Measurements from ENCODE around the gene MRPL49. TPM values are rescaled to one million over a fixed set of nuclear protein-coding genes. Genes with fewer than 3 reads are reported as not detected.

Gene MRPL49
- total and polyA plus RNA-seq, 2 experiments from 2014 or later, result 27.7 to 61.9 TPM

DNA sequence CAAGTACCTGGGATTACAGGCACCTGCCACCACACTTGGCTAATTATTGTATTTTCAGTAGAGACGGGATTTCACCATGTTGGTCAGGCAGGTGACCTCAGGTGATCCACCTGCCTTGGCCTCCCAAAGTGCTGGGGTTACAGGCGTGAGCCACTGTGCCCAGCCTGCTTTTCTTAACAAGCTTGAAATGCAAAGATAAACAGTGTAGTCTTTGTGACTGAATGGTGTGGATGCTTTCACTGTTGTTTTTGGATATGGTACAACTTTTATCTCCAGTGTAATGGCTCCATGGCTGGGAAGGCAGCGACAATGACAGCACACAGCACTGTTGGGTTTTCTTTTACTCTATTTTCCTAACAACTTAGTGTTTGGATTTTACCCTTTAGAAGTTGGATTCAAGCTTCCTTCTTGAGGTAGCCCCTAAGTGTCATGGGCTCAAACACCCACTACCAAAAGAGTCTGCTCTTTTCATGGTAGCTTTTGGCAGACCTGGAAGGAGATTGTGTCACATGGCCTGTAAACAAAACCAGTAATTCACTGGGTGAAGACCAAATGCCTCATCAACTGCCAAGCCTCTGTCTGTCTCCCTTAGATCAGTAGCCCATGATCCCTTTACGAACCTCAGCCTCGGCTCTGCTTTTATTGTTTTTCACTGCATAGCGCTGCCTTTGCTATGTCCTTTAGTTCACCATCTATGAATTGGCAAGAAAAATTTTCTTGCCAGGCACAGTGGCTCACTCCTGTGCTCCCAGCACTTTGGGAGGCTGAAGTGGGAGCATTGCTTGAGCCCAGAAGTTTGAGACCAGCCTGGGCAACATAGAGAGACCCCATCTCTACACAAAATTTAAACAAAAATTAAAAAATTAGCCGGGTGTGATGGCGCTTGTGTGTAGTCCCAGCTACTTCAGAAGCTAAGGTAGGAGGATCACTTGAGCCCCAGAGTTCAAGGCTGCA lies 19.7 kb upstream of the MRPL49 start (continued):
- TF ChIP-seq NANOG (IDR thresholded peaks at IDR 0.05; ENCODE audit: borderline replicate concordance) (no peak), ZNF114 (CRISPR knock-in tag; IDR thresholded peaks at IDR 0.05) (no peak), JUNB (IDR thresholded peaks at IDR 0.05; ENCODE audit: unreplicated experiment) (no peak), STAT1 (IDR thresholded peaks at IDR 0.05; ENCODE audit: unreplicated experiment) (no peak)

GRCh38 chr11:65103476-65103875 lies 18.6 kb upstream of the MRPL49 start:
- no peak overlapping the region for H3K4me2 ChIP-seq
- H3K27me3 ChIP-seq (ENCODE audit: insufficient read depth), result no peaks in the 10 kb centered on the region
- H3K4me1 ChIP-seq (ENCODE audit: insufficient read depth), result no peaks in the 10 kb centered on the region; the same call in 1 of the 2 replicates
- H3K79me2 ChIP-seq (replicated peaks; ENCODE audit: insufficient read depth), result peaks cover 29% of the 10 kb centered on the region
- Mint-ChIP-seq H3K4me1 (no peaks in the 10 kb centered on the region; the same call in 2 of the 3 replicates), H3K4me3 (no peak overlapping the region), H3K9me3 (no peaks in the 10 kb centered on the region; the same call in 1 of the 3 replicates), H3K27ac (no peak overlapping the region), H3K27me3 (ENCODE audit: insufficient read depth, low read depth, poor library complexity) (peaks cover 2% of the 10 kb centered on the region), H3K36me3 (ENCODE audit: low read depth) (peaks cover 11% of the 10 kb centered on the region)
- H4K20me1 ChIP-seq (replicated peaks; ENCODE audit: insufficient read depth), result peaks cover 2% of the 10 kb centered on the region; the same call in 1 of the 2 replicates
- no peak overlapping the region for H3K4me3 ChIP-seq
- TF ChIP-seq, protein P1, sequence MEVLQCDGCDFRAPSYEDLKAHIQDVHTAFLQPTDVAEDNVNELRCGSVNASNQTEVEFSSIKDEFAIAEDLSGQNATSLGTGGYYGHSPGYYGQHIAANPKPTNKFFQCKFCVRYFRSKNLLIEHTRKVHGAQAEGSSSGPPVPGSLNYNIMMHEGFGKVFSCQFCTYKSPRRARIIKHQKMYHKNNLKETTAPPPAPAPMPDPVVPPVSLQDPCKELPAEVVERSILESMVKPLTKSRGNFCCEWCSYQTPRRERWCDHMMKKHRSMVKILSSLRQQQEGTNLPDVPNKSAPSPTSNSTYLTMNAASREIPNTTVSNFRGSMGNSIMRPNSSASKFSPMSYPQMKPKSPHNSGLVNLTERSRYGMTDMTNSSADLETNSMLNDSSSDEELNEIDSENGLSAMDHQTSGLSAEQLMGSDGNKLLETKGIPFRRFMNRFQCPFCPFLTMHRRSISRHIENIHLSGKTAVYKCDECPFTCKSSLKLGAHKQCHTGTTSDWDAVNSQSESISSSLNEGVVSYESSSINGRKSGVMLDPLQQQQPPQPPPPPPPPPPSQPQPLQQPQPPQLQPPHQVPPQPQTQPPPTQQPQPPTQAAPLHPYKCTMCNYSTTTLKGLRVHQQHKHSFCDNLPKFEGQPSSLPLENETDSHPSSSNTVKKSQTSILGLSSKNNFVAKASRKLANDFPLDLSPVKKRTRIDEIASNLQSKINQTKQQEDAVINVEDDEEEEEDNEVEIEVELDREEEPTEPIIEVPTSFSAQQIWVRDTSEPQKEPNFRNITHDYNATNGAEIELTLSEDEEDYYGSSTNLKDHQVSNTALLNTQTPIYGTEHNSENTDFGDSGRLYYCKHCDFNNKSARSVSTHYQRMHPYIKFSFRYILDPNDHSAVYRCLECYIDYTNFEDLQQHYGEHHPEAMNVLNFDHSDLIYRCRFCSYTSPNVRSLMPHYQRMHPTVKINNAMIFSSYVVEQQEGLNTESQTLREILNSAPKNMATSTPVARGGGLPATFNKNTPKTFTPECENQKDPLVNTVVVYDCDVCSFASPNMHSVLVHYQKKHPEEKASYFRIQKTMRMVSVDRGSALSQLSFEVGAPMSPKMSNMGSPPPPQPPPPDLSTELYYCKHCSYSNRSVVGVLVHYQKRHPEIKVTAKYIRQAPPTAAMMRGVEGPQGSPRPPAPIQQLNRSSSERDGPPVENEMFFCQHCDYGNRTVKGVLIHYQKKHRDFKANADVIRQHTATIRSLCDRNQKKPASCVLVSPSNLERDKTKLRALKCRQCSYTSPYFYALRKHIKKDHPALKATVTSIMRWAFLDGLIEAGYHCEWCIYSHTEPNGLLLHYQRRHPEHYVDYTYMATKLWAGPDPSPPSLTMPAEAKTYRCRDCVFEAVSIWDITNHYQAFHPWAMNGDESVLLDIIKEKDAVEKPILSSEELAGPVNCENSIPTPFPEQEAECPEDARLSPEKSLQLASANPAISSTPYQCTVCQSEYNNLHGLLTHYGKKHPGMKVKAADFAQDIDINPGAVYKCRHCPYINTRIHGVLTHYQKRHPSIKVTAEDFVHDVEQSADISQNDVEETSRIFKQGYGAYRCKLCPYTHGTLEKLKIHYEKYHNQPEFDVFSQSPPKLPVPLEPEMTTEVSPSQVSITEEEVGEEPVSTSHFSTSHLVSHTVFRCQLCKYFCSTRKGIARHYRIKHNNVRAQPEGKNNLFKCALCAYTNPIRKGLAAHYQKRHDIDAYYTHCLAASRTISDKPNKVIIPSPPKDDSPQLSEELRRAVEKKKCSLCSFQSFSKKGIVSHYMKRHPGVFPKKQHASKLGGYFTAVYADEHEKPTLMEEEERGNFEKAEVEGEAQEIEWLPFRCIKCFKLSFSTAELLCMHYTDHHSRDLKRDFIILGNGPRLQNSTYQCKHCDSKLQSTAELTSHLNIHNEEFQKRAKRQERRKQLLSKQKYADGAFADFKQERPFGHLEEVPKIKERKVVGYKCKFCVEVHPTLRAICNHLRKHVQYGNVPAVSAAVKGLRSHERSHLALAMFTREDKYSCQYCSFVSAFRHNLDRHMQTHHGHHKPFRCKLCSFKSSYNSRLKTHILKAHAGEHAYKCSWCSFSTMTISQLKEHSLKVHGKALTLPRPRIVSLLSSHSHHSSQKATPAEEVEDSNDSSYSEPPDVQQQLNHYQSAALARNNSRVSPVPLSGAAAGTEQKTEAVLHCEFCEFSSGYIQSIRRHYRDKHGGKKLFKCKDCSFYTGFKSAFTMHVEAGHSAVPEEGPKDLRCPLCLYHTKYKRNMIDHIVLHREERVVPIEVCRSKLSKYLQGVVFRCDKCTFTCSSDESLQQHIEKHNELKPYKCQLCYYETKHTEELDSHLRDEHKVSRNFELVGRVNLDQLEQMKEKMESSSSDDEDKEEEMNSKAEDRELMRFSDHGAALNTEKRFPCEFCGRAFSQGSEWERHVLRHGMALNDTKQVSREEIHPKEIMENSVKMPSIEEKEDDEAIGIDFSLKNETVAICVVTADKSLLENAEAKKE (CRISPR knock-in tag; IDR thresholded peaks at IDR 0.05), result no peak
- TF ChIP-seq ZNF331 (CRISPR knock-in tag; IDR thresholded peaks at IDR 0.05; ENCODE audit: low read depth) (no peak), STAT1 (IDR thresholded peaks at IDR 0.05; ENCODE audit: unreplicated experiment) (no peak), EZH2phosphoT487 (IDR thresholded peaks at IDR 0.05; ENCODE audit: unreplicated experiment) (no peak), JUNB (IDR thresholded peaks at IDR 0.05; ENCODE audit: unreplicated experiment) (no peak), ETS1 (IDR thresholded peaks at IDR 0.05) (no peak), ZNF114 (CRISPR knock-in tag; IDR thresholded peaks at IDR 0.05) (no peak)
- TF ChIP-seq, protein P2, sequence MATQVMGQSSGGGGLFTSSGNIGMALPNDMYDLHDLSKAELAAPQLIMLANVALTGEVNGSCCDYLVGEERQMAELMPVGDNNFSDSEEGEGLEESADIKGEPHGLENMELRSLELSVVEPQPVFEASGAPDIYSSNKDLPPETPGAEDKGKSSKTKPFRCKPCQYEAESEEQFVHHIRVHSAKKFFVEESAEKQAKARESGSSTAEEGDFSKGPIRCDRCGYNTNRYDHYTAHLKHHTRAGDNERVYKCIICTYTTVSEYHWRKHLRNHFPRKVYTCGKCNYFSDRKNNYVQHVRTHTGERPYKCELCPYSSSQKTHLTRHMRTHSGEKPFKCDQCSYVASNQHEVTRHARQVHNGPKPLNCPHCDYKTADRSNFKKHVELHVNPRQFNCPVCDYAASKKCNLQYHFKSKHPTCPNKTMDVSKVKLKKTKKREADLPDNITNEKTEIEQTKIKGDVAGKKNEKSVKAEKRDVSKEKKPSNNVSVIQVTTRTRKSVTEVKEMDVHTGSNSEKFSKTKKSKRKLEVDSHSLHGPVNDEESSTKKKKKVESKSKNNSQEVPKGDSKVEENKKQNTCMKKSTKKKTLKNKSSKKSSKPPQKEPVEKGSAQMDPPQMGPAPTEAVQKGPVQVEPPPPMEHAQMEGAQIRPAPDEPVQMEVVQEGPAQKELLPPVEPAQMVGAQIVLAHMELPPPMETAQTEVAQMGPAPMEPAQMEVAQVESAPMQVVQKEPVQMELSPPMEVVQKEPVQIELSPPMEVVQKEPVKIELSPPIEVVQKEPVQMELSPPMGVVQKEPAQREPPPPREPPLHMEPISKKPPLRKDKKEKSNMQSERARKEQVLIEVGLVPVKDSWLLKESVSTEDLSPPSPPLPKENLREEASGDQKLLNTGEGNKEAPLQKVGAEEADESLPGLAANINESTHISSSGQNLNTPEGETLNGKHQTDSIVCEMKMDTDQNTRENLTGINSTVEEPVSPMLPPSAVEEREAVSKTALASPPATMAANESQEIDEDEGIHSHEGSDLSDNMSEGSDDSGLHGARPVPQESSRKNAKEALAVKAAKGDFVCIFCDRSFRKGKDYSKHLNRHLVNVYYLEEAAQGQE (IDR thresholded peaks at IDR 0.05; ENCODE audit: unreplicated experiment), result no peak
- TF ChIP-seq, protein P3, sequence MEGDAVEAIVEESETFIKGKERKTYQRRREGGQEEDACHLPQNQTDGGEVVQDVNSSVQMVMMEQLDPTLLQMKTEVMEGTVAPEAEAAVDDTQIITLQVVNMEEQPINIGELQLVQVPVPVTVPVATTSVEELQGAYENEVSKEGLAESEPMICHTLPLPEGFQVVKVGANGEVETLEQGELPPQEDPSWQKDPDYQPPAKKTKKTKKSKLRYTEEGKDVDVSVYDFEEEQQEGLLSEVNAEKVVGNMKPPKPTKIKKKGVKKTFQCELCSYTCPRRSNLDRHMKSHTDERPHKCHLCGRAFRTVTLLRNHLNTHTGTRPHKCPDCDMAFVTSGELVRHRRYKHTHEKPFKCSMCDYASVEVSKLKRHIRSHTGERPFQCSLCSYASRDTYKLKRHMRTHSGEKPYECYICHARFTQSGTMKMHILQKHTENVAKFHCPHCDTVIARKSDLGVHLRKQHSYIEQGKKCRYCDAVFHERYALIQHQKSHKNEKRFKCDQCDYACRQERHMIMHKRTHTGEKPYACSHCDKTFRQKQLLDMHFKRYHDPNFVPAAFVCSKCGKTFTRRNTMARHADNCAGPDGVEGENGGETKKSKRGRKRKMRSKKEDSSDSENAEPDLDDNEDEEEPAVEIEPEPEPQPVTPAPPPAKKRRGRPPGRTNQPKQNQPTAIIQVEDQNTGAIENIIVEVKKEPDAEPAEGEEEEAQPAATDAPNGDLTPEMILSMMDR (conservative IDR thresholded peaks at IDR 0.05; ENCODE audit: low read depth in 2 of 2), result no peak
- ATAC-seq (no peak), DNase-seq (ENCODE audit: low spot score) (no peak)
- H3F3A ChIP-seq (replicated peaks; ENCODE audit: low read depth), result no peaks in the 10 kb centered on the region
- no peak overlapping the region for H2AFZ ChIP-seq
- H3K27ac ChIP-seq (ENCODE audit: low read depth), result no peak overlapping the region
- H3K36me3 ChIP-seq (ENCODE audit: insufficient read depth), result 0 out of 2 replicates have a peak, but pooled peaks cover 7% of the 10 kb centered on the region
- H3K9me2 ChIP-seq (ENCODE audit: insufficient read depth), result no peaks in the 10 kb centered on the region
